Measurements from ENCODE around the gene APOBEC3C.
"Not testable (repeated sequence)": the region's sequence is repeated elsewhere in the genome, so short reads cannot be mapped to it uniquely, and the experiment has no call there.

The APOBEC3C gene

DNA sequence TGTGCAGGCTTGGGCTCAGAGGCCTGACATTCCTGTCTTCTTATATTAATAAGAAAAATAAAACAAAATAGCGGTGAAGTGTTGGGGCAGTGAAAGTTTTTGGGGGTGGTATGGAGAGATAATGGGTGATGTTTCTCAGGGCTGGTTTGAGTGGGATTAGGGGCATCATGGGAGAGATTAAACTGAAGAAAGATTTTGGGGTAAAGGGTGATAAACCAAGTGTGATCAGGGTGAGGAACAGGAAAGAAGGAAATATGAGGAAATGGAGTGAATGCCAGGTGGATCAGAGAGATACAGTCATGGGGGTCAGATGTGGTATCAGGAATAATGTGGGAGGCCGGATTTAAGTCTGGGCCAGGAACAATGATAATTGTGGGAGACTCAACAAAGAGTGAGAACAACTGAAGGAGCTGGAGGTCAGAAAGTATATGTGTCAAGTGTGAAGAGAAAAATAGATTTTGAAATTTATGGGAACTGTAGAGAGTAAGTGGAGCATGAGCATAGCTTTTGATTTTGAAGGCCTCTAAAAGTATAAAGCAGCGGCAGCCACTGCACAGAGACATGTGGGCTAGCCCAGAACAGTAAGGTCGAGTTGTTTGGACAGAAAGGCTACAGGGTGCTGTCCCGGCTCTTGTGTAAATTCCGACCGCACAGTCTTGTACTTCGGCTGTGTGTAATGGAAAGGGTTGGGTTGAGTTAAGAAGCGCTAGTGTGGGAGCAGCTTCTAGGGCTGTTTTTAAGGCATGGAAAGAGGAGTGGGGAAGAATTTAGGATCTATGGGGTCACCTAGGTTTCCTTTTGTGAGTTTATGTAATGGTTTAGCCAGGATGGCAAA is 52.6 kb downstream of the APOBEC3C start:
- DNase-seq = not testable (repeated sequence)

DNA sequence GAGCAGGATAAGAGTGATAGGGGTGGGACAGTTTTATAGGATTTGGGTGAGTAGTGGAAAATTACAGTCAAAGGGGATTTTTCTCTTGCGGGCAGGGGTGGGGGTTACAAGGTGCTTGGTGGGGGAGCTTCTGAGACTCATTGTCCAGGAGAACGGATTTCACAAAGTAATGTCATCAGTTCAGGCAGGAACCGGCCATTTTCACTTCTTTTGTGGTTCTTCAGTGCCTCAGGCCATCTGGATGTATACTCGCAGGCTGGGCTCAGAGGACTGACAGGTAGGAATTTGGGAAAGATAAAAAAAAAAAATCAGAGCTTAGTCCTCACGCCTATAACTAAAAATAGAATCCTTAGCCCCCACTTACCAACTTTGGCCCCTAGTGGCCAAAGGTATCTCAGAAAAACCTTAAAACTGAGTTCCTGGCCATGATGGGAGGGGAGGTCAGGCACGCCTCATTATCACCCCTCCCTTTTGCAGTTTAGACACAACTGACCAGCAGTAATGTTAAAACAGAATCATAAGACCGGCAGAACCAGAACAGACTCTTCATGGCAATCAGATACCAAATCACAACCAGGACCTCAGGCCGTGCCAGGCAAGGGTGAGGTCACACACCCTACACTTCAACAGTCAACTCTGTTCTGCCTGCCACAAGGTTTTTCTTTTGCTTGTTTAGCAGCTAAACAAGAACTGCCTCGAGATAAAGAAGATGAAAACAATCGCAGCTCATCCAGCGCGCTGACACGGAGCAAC is 54.2 kb downstream of the APOBEC3C start:
- no peak for DNase-seq
